KMS-11 (cell line): ENCODE results near the gene KIF1A.
"Not testable (repeated sequence)": the region's sequence is repeated elsewhere in the genome, so short reads cannot be mapped to it uniquely, and the experiment has no call there.

Experiments
- H2AFZ ChIP-seq: fragments of 200-600 bp; sonication (generic); 2 replicates; pipeline ENCODE4 v1.6.1; 2016; ENCODE audit warnings: antibody characterized with exemption, mixed run types, low read depth
- H3K27ac ChIP-seq: fragments of 200-600 bp; sonication (generic); 2 replicates; pipeline ENCODE4 v1.6.1; 2016; ENCODE audit warnings: mild to moderate bottlenecking, mixed run types
- H3K27me3 ChIP-seq: fragments of 200-600 bp; sonication (generic); 2 replicates; pipeline ENCODE4 v1.6.1; 2017; ENCODE audit warnings: mild to moderate bottlenecking, low read depth, mixed run types, moderate library complexity; ENCODE audit not compliant: insufficient read depth
- H3K36me3 ChIP-seq: fragments of 200-600 bp; sonication (generic); 2 replicates; pipeline ENCODE4 v1.6.1; 2017; ENCODE audit warnings: mild to moderate bottlenecking, mixed run types; ENCODE audit not compliant: insufficient read depth
- H3K4me1 ChIP-seq: fragments of 200-600 bp; sonication (generic); 2 replicates; pipeline ENCODE4 v1.6.1; 2016; ENCODE audit warnings: mild to moderate bottlenecking, low read depth, mixed run types; ENCODE audit not compliant: poor library complexity, severe bottlenecking
- H3K4me2 ChIP-seq: fragments of 200-600 bp; sonication (generic); 2 replicates; pipeline ENCODE4 v1.7.0; 2016; ENCODE audit warnings: mild to moderate bottlenecking, mixed run types
- H3K4me3 ChIP-seq: fragments of 200-600 bp; sonication (generic); IDR thresholded peaks from 2 replicates; pipeline ENCODE4 v1.6.1; 2017; ENCODE audit warnings: low read depth, low read length, mixed read lengths; ENCODE audit not compliant: insufficient read depth
- H3K79me2 ChIP-seq: fragments of 200-600 bp; sonication (generic); 2 replicates; pipeline ENCODE4 v1.6.1; 2016; ENCODE audit warnings: low read depth, mixed run types; ENCODE audit not compliant: insufficient read depth
- H3K9ac ChIP-seq: fragments of 200-600 bp; sonication (generic); 2 replicates; pipeline ENCODE4 v1.6.1; 2016; ENCODE audit warnings: mild to moderate bottlenecking, mixed run types
- H4K20me1 ChIP-seq: fragments of 200-600 bp; sonication (generic); 2 replicates; pipeline ENCODE4 v1.6.1; 2016; ENCODE audit warnings: mild to moderate bottlenecking, mixed run types; ENCODE audit not compliant: insufficient read depth
- CTCF ChIP-seq: fragments of 200-600 bp; sonication (generic); conservative IDR thresholded peaks from 2 replicates; pipeline ENCODE4 v1.6.1; 2017; ENCODE audit warnings: low read depth, mild to moderate bottlenecking, antibody characterized with exemption, low read length, moderate library complexity, mixed read lengths

KIF1A gene

DNA sequence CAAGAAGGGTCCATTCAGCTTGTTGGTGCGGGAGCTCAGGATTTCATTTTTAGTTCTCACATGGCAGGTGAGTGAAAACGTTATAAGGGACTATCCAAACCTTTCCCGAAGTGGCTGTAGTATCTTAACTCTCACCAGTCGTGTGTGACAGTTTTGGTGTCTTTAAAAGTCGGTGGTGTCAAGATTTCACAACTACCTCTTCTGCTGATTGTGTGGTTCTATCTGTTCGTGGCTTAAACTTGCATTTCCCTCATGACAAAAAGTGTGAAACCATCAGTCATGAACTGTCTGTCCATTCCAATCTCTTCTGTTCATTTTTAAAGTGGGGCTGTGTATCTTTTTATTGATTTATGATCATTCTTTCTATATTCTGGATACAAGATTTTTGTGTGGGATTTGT, 133.6 kb downstream of the KIF1A start:
- no peak for TF ChIP-seq CTCF
- H3K36me3 ChIP-seq: no peaks in the 10 kb centered on the region
- no peak overlapping the region for H3K9ac ChIP-seq
- H3K27ac ChIP-seq: no peak overlapping the region
- no peak overlapping the region for H3K4me2 ChIP-seq
- H4K20me1 ChIP-seq: no peaks in the 10 kb centered on the region
- no peak overlapping the region for H2AFZ ChIP-seq
- H3K79me2 ChIP-seq: no peaks in the 10 kb centered on the region
- H3K4me3 ChIP-seq: no peak overlapping the region
- H3K4me1 ChIP-seq: no peaks in the 10 kb centered on the region
- peaks cover 24% of the 10 kb centered on the region; the same call in 1 of the 2 replicates for H3K27me3 ChIP-seq

DNA sequence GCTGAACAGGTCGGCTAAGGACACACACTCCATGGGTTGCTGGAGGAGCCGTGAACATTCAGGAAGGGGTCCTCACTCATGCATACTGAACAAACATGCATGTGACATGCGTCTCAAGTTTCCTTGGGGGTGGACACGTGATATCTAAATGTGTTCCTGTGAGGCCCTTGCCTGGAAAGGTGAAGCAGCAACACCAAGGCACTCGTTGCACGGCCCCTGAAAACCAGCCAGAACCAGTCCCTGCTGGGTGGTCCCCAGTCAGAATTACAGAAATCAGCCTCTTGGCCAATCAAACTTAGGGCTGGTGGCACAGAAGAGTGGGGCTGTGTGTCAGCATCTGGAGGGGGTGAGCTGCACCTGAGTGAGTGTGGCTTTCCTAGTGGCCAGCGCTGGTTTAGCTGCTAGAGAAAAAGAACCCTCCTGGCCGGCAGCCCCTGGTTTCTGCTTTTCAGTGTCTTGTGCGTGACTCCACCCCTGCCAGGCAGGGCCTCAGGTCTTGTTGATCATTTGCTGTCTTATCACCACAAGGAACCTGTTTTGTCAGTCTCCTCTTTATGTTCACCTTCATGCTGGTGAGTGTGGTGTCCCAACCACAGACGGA, 134.1 kb downstream of the KIF1A start:
- no peaks in the 10 kb centered on the region for H3K79me2 ChIP-seq
- TF ChIP-seq CTCF: no peak
- no peak overlapping the region for H3K4me3 ChIP-seq
- no peak overlapping the region for H3K9ac ChIP-seq
- peaks cover 24% of the 10 kb centered on the region; the same call in 1 of the 2 replicates for H3K27me3 ChIP-seq
- H4K20me1 ChIP-seq: no peaks in the 10 kb centered on the region
- H3K4me2 ChIP-seq: no peak overlapping the region
- no peaks in the 10 kb centered on the region for H3K4me1 ChIP-seq
- H2AFZ ChIP-seq: no peak overlapping the region
- H3K36me3 ChIP-seq: no peaks in the 10 kb centered on the region
- no peak overlapping the region for H3K27ac ChIP-seq

DNA sequence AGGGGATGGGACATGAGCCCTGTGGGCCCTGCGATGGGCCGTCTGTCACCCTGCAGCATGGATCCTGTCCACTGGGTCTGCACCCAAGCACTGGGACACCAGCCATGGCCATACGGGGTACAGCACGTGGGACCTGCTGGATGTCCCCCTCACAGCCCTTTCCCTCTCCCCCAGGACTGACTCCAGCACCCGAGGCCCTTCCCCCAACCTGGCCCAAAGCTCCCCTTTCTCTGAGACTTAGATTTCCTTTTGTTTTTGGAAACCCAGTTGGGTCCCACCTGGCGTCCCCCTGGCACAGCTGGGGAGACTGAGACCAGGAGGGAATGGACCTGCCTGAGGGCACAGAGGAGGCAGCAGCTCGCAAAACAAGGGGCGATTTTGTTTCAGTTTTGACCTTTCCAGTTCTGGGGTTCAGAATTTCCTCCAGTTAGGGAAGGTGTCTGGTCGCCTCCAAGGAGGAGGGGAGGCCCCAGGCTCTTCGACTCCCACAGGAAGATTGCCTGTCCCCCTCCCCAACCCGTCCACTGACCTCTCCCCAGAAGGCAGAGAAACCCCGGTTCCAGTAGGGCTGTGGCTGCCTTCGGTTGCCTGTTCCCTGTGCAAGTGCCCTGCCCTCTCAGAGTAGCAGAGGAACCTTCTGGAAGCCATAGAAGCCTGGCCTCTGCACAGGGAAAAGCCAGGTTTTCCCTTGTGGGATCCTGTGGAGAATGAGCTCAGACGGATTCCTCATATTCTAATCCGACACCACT, 135.9 kb downstream of the KIF1A start:
- H2AFZ ChIP-seq, H3K4me3 ChIP-seq, H3K27ac ChIP-seq, H4K20me1 ChIP-seq, H3K9ac ChIP-seq, H3K4me2 ChIP-seq, H3K36me3 ChIP-seq, H3K79me2 ChIP-seq, H3K4me1 ChIP-seq: not testable (repeated sequence)
- H3K27me3 ChIP-seq: peaks cover 24% of the 10 kb centered on the region; the same call in 1 of the 2 replicates

DNA sequence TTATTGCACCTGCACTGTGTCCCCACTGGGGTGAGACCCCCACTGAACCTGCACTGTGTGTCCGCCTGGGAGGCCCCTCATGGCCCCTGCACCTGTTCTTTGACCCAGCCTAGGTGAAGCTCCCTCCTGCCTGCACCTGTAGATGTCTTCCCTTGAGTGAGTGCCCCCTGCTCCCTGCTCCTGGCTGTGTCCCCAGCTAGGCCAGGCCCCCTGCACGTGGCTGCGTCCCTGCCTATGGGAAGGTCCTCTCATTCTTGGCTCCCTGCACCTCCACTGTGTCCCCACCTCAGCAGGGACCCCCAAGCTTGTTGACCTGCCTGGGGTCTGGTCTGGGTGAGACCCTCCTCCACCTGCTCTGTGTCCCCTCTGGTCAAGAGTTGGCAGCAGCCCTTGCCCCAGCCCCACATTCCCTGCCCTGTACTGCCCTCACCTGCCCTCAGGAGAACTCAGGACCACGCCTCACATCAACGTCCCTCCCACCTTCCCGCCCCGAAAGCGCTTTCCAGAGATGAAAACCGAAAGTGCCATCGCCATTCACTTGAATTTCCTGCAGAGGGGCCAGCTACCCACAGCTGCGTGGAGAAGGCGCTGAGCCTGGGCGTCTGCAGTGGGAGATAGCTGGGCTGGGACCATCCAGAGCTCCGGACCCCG, 136.6 kb downstream of the KIF1A start:
- H3K27me3 ChIP-seq: peaks cover 24% of the 10 kb centered on the region; the same call in 1 of the 2 replicates
- H3K4me3 ChIP-seq, H3K4me1 ChIP-seq, H2AFZ ChIP-seq, H3K36me3 ChIP-seq, H3K79me2 ChIP-seq, H3K4me2 ChIP-seq, H4K20me1 ChIP-seq, H3K9ac ChIP-seq, H3K27ac ChIP-seq: not testable (repeated sequence)

DNA sequence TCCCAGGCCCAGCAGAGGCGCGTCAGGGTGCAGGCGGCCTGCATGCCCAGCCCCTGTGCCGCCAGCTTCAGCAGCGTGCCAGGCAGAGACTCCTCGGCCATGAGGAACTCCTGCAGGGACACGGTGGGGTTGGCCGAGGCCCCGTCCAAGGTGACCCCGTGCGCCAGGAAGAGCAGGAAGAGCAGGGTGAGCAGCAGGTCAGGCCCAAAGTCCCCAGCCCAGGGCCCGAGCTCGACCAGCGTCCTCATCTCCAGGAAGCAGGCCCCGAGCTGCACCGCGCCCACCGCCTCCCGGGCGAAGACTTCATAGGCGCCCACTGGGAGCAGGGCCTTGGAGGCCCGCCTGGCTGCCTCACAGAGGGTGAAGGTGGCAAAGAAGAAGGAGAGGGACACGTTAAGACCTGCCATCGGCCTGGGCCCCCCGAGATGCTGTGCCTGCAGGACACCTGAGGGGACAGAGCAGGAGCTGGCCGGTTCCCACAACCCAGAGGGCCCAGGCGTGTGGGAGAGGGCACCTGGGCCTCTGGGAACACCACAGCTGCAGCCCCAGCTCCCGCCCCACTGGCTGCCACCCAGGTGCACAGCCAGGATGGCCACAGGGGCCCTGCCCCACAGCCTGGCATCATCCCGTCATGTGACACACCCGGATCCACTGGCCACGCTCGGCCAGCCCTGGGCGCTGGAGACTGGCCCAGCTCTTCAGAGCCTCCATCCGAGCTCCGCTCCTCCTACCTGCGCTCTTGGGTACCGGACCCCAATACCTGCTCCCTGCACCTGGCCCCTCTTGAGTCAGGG, 137.4 kb downstream of the KIF1A start, which contains the start of gene AQP12B:
Gene AQP12B (minus strand): TSS at position 455 of the 794 bp plus-strand sequence. CDS start 48 bp downstream, at position 407.
- H3K4me2 ChIP-seq, H3K4me3 ChIP-seq, H3K9ac ChIP-seq, H4K20me1 ChIP-seq, H3K79me2 ChIP-seq, H3K36me3 ChIP-seq, H3K27ac ChIP-seq, H2AFZ ChIP-seq, H3K4me1 ChIP-seq: not testable (repeated sequence)
- peaks cover 24% of the 10 kb centered on the region; the same call in 1 of the 2 replicates for H3K27me3 ChIP-seq

GRCh38 chr2:240680185-240680584, 139.8 kb downstream of the KIF1A start:
- H3K4me1 ChIP-seq, H3K27ac ChIP-seq, H3K36me3 ChIP-seq, H2AFZ ChIP-seq, H3K9ac ChIP-seq, H3K4me3 ChIP-seq, H3K79me2 ChIP-seq, H3K27me3 ChIP-seq, H4K20me1 ChIP-seq, H3K4me2 ChIP-seq: not testable (repeated sequence)

DNA sequence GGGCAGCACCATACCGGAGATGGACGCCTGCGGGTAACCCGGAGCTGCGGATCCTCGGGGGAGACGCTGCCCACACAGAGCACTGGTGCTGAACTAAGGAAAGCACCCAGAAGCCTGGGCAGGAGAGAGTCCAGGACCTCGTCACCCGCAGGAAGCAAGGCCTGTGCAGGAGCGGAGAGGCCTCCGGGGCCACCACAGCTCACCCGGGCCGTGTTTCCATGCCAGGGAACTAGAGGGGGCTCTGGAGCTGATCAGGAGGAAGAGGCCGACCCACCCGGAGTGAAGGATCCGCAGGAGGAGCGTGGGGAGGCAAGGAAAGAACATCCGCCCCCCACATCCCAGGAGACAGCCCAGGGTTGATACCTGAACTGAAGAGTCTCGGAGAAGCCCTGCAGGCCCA, 141.1 kb downstream of the KIF1A start:
- H4K20me1 ChIP-seq, H3K79me2 ChIP-seq, H3K27ac ChIP-seq, H3K27me3 ChIP-seq, H2AFZ ChIP-seq, H3K9ac ChIP-seq, H3K4me2 ChIP-seq, H3K36me3 ChIP-seq, H3K4me3 ChIP-seq, H3K4me1 ChIP-seq: not testable (repeated sequence)

GRCh38 chr2:240678043-240678442, 142.0 kb downstream of the KIF1A start:
- not testable (repeated sequence) for H3K4me2 ChIP-seq, H3K79me2 ChIP-seq, H3K27ac ChIP-seq, H3K36me3 ChIP-seq, H3K4me3 ChIP-seq, H3K27me3 ChIP-seq, H3K9ac ChIP-seq, H2AFZ ChIP-seq, H3K4me1 ChIP-seq, H4K20me1 ChIP-seq
